AML-193 (cell line): ENCODE results near the gene TNC.

ENCODE experiments used
- DNase-seq, 2 experiments: peaks; one replicate each; lab custom pipeline; 2025; lab: John Stamatoyannopoulos, UW

Gene TNC

DNA sequence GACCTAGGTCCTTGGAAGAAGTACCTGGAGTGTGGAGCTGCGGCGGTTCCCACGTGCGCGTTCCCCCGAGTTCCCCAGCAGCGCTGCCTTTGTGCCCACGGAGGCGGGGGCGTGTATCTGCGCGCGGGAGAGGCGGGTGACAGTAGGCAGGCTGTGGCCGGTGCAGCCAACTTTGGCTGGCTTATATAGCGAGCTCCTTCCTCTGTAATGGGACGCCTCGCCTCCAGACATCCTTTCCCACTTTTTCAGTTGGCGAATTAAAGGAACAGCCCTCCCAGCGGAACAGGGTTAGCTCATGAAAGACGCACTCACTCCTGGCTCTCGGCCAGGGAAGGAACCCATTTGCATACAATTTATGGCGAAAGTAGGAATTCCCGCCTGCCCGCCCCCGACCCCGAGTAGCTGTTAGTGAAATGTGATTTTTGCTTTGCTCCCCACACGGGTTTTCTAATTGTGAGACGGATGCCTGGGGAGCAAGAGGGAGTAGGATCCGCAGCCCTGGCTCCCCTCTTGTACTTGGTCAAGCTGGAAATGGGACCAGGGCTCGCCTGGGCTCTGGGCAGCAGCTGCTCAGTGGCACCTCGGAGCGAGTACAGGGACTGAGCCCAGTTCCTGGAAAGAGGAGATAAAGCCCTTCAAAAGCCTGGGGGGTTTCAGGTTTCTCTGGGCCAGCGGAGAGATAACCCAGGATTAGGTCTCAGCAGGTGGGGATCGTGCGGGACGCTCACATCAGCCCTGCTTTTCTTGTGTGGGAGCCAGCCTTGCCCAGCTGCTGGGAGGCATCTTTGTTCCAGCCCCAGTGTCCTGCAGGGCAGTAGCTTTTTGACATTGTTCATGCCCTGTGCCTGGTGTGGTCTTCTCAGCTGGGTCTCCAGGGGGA lies at the start of gene TNC:
Gene TNC, minus strand, starts transcription at position 159 of the 880 bp plus-strand sequence. CDS start 27,139 bp downstream, outside the sequence.
- DNase-seq = no peak

DNA sequence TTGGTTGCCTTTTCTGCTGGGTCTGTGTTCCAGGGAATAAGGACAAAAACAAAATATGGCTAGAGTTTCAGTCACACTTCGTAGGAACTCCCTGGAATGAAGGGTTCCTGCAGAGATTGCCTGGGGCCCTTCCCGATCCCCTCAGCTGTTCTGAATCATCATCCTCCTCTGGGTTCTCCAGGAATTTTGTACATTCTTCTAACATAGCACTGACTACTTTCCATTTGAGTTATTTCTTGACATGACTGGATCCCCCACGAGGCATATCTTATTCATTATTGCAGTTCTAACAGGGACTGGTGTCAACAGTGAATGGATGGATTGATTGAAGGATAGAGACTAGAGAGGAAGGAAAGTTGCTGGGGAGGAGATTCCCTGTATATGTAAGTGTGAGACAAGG lies 49.2 kb upstream of the TNC start:
- DNase-seq = no peak

DNA sequence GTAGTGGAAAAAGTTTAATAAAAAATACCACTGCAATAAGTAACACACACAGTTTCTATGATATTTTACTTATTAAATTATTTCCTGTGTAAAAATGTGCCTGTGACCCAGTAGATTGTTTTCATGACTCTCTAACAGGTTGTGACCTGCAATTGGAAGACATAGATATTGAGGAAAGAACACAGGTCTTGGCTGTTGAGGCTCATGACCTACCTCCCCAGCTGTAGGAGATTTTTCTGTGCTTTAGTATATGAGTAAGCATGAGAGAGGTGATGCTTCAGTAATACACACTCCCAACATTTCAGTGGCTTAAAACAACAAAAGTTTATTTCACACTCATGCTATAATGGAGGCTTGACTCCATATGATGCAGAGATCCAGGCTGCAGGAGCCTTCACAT lies 47.3 kb upstream of the TNC start:
- DNase-seq = no peak

DNA sequence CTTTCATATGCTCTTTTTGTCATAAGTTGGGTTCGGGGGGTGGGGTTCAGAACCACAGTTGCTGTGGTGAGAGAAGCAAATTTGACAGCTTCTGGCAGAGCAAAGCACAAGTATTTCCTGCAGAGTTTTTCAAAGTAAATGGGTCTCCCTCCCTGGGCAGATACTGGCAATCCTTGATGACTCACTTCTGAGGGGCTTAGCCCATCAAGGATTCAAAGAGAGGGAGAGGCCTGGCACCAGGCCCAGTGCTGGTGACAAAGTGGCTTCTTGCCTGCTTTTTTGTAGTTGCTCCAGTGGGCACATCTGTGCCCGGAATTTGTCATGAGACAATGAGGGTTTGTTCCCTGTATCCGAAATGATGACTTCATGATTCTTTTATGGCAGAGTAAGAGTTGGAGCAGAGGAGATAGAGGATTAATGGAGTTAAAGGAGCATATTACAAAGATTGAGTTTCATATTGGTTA lies 46.6 kb upstream of the TNC start:
- DNase-seq = no peak

DNA sequence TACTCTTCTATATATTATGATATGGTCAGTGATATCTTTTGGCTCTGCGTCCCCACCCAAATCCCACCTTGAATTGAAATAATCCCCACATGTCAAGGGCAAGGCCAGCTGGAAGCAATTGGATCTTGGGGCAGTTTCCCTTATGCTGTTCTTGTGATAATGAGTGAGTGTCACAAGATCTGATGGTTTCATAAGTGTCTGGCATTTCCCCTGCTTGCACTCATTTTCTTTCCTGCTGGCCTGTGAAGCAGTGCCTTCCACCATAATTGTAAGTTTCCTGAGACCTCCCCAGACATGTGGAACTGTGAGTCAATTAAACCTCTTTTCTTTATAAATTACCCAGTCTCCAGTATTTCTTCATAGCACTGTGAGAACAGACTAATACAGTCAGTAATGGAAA lies 45.0 kb upstream of the TNC start:
- DNase-seq = no peak

DNA sequence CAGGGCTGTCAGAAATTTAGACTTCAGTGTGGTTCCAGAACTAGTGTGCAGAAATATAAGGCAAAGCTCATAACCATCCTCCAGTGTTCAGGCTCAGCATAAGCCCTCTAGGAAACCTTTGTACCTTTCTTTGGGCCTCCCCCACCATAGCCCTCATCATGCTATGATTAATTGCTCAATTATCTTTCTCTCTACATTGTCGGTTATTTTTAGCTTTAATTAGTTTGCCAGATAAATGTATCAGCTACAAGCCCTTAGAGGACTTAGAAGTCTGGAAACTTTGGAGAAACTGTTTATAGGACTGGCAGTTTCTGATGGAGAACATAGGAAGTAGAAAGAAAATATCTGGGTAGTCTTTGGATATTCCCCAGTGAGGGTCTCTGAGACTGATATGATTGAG lies 43.5 kb upstream of the TNC start:
- no peak for DNase-seq

DNA sequence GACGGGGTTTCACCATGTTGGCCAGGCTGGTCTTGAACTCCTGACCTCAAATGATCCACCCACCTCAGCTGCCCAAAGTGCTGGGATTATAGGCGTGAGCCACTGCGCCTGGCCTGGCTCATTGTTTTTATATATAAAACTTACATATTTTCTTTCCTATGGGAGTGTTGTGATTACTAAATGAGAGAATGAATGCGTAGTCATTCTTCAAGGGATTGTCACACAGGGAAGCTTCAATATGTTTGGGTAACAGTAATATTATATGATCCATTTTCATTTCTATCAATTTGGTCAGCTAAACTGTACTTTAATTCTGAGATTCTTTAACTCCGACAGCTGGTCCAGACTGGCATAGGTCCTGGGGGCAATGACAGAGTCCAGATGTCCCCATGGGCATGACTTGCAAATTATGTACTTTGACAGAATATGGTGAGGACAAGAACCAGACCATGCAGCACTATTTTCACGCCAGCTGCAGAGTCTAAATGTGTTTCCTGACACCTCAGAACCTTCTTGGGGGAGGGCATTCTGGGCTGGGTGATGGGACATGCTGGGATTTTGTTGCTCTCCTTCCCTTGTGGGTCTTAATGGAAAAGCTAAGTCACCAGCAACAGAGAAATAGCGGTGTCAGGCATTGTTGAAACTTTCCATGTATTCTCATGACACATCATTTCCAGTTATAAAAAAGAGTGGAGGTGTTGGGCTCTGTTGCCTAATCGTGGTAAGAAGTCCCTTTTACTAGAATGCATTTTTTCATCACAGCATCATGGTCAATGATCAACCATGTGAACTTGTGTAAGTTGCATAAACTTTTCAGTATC lies 40.9 kb upstream of the TNC start:
- no peak for DNase-seq

DNA sequence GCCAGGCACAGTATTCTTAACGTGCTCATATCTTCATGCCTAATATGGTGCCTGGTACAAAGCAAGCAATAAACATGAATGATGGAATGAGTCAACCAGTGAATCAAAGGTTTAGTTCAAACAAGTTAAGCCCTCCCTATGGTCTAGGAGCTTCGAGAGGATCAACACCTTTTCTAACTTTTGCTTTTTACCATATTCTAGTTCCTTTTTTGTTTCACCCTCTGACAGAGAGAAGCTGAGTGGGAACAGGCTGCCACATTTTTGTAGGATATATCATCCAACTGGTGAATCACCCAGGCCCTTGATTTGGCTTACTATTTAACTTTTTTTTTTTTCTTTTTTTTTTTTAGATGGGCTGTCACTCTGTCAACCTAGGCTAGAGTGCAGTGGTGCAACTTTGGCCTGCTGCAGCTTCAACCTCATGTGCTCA lies 39.3 kb upstream of the TNC start:
- no peak for DNase-seq

DNA sequence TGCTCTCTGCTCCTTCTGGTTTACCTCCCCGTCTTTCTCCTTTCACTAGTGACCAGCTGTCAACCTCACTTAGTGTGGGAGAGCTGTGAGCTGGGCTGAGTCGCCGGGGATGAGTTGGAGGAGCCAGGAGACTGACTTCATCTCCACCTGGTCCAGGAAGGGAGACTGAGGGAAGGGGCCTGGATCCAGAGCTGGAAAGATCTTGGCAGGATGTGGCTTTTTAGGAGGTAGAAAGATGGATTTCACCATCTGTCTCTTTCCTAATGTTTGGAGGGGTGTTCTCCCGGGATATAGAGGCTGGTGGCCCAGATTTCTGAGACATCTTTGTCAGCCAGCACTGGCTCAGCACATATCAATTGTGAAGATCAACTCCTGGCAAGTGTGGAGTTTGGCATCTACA lies 37.1 kb upstream of the TNC start:
- no peak for DNase-seq

DNA sequence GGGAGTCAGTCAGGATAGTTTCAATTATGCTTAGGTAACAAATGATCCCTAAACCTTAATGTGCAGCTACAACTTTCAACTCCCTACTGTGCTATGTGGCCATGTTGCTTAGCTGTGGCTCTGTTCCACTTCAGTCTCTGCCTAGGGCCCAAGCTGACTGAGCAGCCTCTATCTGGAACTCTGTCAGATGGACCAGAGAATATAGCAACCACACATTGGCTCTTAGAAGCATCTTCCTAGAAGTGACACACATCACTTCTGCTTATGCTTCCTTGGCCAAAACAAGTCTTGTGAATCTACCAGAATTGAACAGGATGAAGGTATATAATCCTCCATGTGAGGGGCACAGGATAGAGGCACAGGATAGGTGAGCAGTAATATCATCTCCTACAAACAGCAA lies 36.7 kb upstream of the TNC start:
- DNase-seq = no peak

DNA sequence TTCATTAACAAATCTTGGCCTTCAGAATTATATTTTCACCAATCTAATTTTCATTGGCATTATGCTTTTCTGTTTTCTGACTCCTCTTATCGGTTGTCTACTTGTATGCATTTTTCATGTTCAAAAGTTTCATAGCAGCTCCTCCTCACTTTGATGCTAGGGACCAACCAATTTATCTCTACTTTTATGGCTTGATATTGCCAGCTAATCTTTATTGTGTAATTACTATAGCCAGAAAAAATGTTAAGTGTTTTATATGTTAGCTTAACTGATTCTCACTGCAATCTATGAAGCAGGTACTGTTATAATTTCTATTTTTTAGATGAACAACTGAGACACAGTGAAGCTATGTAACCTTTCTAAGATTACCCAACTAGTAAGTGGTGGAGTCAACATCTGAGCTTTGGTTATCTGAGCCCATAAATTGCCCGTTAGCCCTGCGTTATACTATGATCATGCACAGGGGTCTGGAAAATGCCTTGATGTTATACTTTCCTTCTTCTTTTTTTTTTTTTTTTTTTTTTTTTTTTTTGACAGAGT lies 34.4 kb upstream of the TNC start:
- no peak for DNase-seq

DNA sequence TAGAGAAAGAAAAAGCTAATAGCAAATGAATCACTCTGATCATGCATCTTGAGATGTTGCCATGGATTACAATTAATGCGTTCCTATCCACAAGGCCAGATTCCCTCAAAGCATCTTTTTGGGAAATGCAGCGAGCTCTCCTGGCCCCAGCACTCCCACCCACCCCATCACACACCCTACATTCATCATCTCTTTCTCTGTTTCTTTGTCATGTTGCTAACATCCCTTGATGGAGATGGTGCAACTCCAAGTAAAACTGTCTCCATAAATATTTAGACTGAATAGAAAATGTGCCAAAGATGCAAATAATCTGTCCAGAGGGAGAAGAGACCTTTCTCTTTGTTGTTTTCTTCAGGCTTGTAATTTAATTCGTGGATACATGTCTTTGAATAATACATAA lies 30.8 kb upstream of the TNC start:
- no peak for DNase-seq

DNA sequence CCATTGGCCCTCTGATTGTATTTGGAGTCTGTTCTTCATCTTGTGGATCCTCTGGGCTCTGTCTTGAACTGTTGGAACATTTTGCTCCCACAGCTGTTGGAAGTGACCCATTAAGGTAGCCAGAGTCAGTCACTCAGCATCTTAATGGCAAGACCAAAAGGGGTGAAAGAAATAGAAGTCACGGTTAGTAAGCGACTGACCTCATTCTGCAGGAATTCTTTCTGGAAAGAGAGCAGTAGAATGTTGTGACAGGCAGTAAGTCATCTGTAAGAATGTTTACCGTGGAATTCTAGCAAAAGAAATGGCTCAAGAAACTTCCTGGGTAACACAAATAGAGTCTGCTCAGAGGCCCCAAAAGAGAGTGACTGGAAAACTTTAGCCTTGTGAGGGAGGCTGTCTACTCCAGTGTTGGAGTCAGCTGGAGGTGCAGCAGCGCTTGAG lies 28.6 kb upstream of the TNC start:
- DNase-seq = no peak

DNA sequence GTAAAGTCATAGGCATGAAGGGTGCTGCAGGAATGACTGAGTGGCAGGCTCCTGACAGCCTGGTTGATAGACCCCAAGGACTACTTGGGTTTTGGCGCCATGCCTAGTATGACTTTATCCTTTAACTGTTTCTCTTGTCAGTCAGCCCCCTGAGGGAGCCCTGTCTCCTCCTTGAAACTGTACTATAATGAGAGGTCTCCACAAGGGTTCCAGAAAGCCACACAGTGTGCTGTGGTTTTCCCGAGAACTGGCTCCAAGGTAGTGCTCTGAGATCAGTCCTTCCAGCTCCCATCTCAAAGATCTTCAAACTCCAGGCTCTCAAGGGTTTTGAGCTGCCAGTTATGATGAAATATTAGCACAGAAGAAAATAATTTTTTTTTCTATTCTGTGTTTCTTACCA lies 26.7 kb upstream of the TNC start:
- DNase-seq = no peak

DNA sequence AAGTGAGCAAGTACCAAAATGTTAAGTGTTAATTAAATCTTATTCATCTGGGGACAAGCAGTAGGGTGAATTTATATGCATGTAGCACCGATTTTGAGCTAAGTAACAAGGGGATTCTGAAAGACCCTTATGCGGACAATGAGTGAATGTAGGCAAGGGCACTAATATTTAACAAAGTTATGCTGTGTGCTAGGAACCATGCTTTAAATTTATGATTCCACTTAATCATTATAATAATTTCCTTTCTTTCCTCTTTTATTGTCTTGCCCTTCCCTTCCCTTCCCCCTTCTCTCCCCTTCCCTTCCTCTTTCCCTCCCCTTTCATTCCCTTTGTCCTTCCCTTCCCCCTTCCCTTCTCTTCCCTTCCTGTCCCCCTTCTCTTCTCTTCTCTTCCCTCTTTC lies 25.7 kb upstream of the TNC start:
- no peak for DNase-seq

DNA sequence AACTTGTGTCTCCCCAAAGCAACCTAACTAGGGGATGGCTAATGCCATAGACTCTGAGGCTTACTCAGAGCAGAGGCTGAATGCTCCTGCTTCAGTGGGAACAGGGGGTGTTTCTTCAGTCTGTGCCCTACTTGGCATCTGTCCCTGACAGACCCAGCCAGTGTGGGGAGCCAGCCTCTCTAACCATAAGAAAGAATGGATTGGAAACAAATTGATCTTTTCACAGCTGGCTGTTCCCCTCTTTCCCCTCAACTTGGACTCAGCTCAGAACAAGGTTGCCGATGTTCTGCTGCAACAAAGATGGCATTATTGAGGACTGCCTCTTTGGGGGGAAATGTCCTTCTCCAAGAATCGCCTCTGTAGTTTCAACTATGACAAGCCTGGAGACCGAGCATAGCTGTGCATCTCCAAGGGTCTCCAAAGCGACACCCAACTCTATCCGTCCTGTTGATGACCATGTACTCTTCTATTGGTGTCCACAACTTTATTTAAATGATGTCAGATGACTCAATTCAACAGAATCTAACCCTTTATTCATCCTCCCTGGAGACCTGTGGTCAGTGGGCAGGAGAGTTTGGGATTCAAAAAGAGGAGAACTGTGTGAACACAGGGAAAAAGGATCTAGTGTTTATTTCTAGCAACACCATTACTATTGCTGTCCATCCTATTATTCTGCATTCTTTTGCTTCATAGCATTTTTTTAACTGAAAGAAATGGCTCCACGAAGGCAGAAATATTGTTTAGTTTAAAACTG lies 24.7 kb upstream of the TNC start:
- DNase-seq = no peak

DNA sequence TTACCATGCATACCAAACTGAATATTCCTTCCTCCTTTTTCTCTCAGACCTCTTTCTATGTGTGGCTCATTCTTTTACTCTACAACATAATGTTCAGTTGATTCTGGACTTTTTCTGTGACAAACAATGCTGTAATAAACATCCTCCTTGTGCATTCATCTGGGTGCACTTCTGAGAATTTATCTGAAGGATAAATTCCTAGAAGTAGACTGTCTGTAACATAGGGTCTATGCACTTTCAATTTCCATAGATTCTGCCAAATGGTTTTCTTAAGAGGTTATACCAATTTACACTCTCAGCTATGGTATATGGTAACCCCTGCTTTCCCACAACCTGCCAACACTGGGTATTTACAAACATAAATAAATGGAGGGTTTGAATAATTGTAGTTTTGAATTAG lies 24.1 kb upstream of the TNC start:
- no peak for DNase-seq

DNA sequence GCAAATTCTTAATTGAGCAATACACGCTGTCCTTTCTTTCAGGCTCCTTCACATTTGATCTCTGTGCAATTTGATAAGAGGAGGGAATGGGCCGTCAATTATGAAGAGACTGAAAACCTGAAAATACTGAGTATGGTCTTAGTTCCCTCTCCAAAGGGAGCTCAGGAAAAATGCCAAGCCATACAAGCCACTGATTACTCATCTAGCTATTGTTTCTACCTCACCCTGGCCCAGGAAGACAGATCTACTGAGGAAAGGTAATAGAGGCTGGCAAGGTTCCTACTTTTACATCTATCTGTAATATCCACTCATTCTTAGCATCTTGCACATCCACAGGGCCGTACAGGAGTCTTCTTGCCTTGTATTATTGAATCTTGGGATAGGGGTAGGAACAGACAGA lies 23.7 kb upstream of the TNC start:
- DNase-seq = no peak

DNA sequence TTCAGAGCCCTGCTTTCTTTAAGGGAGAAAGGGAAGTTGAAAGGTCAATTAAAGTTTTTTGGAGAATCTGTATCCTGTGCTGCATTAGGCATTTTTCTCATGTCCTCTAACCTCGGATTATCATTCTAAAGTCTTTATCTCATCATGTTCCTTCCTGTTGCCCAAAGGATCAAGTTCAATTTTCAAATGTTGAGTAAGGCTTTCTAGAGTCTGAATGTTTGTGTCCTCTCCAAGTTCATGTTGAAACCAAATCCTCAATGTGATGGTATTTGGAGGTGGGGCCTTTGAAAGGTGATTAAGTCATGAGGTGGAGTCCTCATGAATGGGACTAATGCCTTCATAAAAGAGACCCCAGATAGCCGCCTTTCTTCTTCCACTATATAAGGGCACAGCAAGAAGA lies 20.2 kb upstream of the TNC start:
- no peak for DNase-seq

DNA sequence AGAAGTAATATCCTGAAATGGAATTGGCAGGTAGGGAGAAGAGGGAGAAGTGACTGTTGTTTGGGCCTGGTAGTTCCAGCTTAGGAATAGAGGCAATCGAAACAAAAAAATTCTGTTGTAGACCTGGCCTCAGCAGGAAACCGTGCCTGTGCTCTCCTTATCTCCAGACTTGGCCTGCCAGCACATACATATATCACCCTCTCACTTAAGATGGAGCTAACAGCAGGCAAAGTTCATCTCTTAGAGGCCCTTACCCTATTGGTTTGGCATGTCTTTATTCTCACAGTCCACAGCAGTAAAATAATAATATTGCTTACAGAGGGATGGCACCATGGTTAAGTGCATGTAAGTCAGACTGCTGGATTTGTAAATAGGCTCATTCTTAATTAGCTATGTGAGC lies 19.6 kb upstream of the TNC start:
- DNase-seq = no peak

DNA sequence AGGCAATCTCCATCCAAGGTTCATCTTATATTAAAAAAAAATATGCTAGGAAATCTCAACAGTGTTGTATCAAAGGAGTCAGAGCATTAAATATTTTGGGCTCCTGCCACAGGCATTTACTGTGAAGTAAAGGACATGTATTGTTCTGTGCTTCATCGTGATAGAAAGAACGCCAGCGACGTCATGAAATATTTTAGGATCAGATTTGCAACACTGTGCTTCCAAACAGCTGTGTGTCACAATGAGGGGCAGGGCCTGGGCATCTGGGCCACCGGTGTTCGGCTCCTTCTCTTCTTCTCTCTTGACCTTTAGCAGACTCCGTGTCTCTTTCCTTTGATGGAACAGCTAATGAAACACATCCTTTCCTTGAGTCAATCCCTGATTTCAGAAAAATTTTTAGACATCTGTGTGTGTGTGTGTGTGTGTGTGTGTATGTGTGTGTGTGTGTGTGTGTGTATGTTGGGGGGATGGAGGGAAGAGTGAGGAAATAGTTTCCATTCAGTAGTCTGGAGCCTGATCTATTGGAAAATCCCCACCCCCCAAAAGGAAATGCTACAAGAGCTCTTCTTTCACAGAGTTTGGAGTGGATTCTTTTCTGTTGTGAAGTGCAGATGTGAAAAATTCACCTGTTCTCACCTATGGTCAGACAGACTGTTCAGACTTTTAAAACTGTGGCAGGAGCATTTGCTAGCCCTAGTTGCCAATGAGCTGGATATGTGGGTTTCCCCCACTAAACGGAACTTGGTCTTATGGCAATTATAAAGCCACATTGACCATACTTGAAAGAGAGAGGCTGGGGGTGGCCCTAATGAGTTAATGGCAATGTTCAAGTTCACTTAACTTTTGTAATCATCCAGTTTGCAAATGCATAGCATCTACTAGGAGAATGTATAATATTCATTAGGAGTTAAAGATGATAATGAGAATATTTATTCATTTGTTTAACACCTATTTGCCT lies 18.1 kb upstream of the TNC start:
- DNase-seq = no peak
